Osteocyte (in vitro differentiated cells): Measurements from ENCODE around the gene TMEFF2. TPM values are rescaled to one million over a fixed set of nuclear protein-coding genes. Genes with fewer than 3 reads are reported as not detected.

Experiments used
- DNase-seq: peaks from one replicate; pipeline ENCODE4 v3.0.0; 2021; ENCODE audit warnings: mixed read lengths; ENCODE audit not compliant: unreplicated experiment; ENCODE audit errors: extremely low spot score
- H3K27ac Mint-ChIP-seq: one replicate; pipeline ENCODE4 v1.8.0; 2021; ENCODE audit warnings: mild to moderate bottlenecking, mixed read lengths; ENCODE audit not compliant: unreplicated experiment
- H3K27me3 Mint-ChIP-seq: one replicate; pipeline ENCODE4 v1.8.0; 2021; ENCODE audit warnings: mixed read lengths; ENCODE audit not compliant: unreplicated experiment
- H3K36me3 Mint-ChIP-seq: one replicate; pipeline ENCODE4 v1.8.0; 2021; ENCODE audit warnings: mixed read lengths; ENCODE audit not compliant: unreplicated experiment
- H3K4me1 Mint-ChIP-seq: one replicate; pipeline ENCODE4 v1.8.0; 2021; ENCODE audit warnings: mixed read lengths; ENCODE audit not compliant: unreplicated experiment
- H3K4me3 Mint-ChIP-seq: one replicate; pipeline ENCODE4 v1.8.0; 2021; ENCODE audit warnings: mild to moderate bottlenecking, moderate library complexity, mixed read lengths; ENCODE audit not compliant: unreplicated experiment
- H3K9me3 Mint-ChIP-seq: one replicate; pipeline ENCODE4 v1.8.0; 2021; ENCODE audit warnings: mixed read lengths; ENCODE audit not compliant: unreplicated experiment
- total RNA-seq: library from RNA; stranded (reverse); gene quantifications from 2 replicates; pipeline ENCODE4 v1.2.1, GENCODE V29; 2021
- TF ChIP-seq, protein P1 (sequence below): fragments of 200-600 bp; sonication (generic); IDR thresholded peaks from 2 replicates; pipeline ENCODE4 v1.5.0; 2021; ENCODE audit warnings: antibody characterized with exemption, mild to moderate bottlenecking, moderate library complexity

The TMEFF2 gene
- total RNA-seq, 1 donor from 2014 or later, result 46.8 TPM

DNA sequence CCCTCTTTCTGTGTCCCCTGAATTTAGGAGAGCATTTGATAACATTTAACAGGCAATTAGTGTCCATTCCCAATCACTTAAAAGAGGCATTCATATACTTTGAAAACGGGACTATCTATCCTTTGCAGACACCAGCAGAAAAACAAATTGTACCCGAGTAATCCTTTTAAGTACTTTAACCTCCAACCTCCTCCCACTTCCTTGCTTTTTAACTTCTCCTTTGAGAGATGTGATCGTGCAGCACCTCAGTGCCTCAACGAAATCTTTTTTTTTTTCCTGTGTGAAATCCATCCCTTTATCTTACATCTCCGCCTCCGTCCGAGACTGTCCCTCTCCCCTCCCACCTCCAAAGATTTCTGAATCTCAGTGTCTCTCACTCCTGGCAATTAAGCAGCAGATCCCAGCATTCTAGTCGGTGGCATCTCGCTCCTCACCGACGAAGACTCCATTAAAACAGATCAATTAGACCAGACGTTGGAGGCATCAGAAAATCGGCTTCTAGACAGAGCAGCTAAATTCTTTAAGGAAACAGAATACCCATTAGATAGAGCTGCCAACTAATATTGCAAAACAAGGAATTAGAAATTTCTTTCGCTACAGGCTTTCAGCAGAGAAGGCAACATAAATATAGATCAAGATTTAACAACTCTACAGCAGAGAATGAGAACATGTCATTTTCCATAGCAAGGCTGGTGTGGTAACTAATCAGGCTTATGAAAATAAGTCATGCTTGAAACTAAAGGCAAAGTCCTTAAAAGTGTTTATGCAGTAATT, 1.9 kb upstream of the TMEFF2 start:
- DNase-seq, result no peak
- peak overlapping the region; percentile 92 for H3K27ac Mint-ChIP-seq
- peak overlapping the region; percentile 98 for H3K4me3 Mint-ChIP-seq
- H3K9me3 Mint-ChIP-seq, result no peaks in the 10 kb centered on the region
- peaks cover 32% of the 10 kb centered on the region for H3K4me1 Mint-ChIP-seq
- no peaks in the 10 kb centered on the region for H3K27me3 Mint-ChIP-seq
- TF ChIP-seq, protein P1, sequence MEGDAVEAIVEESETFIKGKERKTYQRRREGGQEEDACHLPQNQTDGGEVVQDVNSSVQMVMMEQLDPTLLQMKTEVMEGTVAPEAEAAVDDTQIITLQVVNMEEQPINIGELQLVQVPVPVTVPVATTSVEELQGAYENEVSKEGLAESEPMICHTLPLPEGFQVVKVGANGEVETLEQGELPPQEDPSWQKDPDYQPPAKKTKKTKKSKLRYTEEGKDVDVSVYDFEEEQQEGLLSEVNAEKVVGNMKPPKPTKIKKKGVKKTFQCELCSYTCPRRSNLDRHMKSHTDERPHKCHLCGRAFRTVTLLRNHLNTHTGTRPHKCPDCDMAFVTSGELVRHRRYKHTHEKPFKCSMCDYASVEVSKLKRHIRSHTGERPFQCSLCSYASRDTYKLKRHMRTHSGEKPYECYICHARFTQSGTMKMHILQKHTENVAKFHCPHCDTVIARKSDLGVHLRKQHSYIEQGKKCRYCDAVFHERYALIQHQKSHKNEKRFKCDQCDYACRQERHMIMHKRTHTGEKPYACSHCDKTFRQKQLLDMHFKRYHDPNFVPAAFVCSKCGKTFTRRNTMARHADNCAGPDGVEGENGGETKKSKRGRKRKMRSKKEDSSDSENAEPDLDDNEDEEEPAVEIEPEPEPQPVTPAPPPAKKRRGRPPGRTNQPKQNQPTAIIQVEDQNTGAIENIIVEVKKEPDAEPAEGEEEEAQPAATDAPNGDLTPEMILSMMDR, result no peak
- H3K36me3 Mint-ChIP-seq, result no peaks in the 10 kb centered on the region

DNA sequence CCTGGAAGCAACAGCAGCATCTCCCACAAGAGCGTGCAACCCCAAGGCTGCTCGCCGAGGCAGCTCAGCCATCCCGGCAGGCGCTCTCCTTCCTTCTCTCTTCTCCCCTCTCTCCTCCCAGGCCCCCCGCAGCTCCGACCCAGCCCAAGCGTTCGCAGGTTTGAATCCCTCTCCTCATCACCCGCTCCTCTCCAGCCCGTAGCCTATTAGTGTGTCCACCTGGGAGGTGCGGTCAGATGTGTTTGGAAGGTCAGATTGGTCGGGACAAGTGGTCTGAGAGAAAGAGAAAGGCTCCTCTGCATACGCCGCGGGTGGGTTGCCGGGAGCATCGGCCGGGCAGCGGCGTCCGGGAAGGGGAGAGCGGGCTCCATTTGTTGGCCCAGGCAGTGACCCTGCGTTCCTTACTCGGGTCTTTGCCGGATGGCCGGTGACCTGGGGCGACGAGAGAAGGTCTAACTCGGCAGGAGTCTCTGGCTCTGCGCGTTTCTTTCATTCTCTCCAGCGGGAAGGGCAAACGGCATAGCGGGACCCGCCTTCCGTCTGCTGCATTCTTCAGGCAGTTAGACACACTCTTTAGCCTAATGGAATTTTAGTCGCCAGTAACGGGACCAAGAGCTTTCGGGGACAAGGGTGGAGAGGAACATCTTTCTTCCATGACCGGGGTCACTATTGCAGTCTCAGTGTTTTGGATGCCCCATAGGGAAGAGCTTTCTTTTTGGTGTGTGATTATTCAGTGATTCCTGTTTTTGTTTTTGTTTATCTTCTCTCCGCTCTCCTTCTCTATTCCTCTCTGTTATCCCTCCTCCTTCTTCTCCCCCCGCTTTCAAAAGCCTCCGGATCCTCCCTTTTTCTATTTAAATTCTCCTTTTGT, 1.1 kb upstream of the TMEFF2 start:
- TF ChIP-seq, protein P1, result no peak
- peak overlapping the region; percentile 92 for H3K27ac Mint-ChIP-seq
- DNase-seq, result peak; percentile 83
- H3K4me1 Mint-ChIP-seq, result peaks cover 40% of the 10 kb centered on the region
- H3K27me3 Mint-ChIP-seq, result no peaks in the 10 kb centered on the region
- no peaks in the 10 kb centered on the region for H3K9me3 Mint-ChIP-seq
- H3K36me3 Mint-ChIP-seq, result peaks cover 3% of the 10 kb centered on the region
- peak overlapping the region; percentile 98 for H3K4me3 Mint-ChIP-seq

DNA sequence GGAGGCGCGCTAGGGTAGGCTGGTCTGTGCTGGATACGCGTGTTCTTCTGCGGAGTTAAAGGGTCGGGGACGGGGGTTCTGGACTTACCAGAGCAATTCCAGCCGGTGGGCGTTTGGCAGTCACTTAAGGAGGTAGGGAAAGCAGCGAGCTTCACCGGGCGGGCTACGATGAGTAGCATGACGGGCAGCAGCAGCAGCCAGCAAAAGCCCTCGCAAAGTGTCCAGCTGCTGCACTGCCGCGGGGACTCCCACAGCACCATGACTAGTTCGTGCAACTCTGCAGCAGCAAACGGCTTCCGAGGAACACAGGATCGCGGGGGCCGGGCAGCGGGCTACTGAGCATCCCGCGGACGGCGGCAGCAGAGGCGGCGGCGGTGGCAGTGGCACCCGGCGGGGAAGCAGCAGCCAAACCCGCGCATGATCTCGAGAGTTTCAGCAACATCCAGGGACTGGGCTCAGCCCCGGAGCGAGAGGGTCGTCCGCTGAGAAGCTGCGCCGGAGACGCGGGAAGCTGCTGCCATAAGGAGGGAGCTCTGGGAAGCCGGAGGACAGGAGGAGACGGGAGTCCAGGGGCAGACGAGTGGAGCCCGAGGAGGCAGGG, 368 bp downstream of the TMEFF2 start:
- peak overlapping the region; percentile 98 for H3K4me3 Mint-ChIP-seq
- peak overlapping the region; percentile 92 for H3K27ac Mint-ChIP-seq
- H3K4me1 Mint-ChIP-seq, result peaks cover 53% of the 10 kb centered on the region
- TF ChIP-seq, protein P1, result no peak
- DNase-seq, result peak; percentile 87
- H3K9me3 Mint-ChIP-seq, result no peaks in the 10 kb centered on the region
- H3K27me3 Mint-ChIP-seq, result no peaks in the 10 kb centered on the region
- H3K36me3 Mint-ChIP-seq, result peaks cover 3% of the 10 kb centered on the region

DNA sequence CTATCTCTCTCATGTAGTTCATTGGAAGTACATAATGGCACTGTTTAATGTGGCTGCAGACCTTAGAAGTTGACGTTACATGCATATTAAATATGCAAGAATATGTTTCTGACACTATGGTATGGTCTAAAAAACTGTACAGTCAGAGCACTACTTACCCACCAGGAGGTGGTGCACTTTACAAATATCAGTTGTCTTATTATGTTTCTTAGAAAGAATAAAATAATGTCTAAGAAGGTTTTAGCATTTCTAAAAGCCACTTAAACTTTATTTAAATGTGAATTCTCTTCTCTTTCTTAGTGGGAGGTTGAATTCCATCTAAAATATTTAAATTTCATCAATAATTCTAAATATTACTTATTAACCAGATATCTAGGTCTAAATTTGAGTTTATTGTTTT, 4.3 kb downstream of the TMEFF2 start:
- no peak for DNase-seq
- H3K9me3 Mint-ChIP-seq, result no peaks in the 10 kb centered on the region
- H3K4me3 Mint-ChIP-seq, result peak overlapping the region; percentile 26
- H3K4me1 Mint-ChIP-seq, result peaks cover 44% of the 10 kb centered on the region
- H3K27ac Mint-ChIP-seq, result peak overlapping the region; percentile 81
- H3K36me3 Mint-ChIP-seq, result peaks cover 8% of the 10 kb centered on the region
- H3K27me3 Mint-ChIP-seq, result no peaks in the 10 kb centered on the region
- TF ChIP-seq, protein P1, result peak; percentile 67
